Heart left ventricle (tissue), 13 donors: Measurements from ENCODE around the gene C1orf105.

ENCODE experiments used
- CTCF ChIP-seq, 12 donors: fragments of 200-600 bp; sonication (generic) in 4 of 12; IDR thresholded peaks; one replicate each; pipeline versions ENCODE4 v1.5.0 to v1.8.0; 2018 to 2022; ENCODE audit warnings: antibody characterized with exemption in 12 of 12, mild to moderate bottlenecking in 5 of 12
- POLR2A ChIP-seq, 2 donors: fragments of 450-650 bp; IDR thresholded peaks; one replicate each; pipeline ENCODE4 v1.6.1; 2017; ENCODE audit warnings: antibody characterized with exemption in 2 of 2, mild to moderate bottlenecking in 2 of 2, moderate library complexity in 2 of 2
- donor health status: ischemic (EF 13 %, LVEDD 7.1; RV severe dilation, severe dysfunction).
- donor health status: DM: no; HTN: yes; CAD: no.
- donor health status: DM: no; HTN: no; CAD: no.
- donor health status: ischemic (EF 25% LVEDD 6.9; RV normal size, moderate dysfunction).
- donor health status: ischemic (EF 25% LVEDD 5.7; RV mildly dilated, moderate dysfunction).
- donor health status: ischemic (EF 35%, LVEDD 5.7; RV mildly dilated, moderate dysfunction).
- donor health status: nonischemic (EF 11% LVEDD 7.7; RV severe dilation, severe dysfunction).
- donor health status: DM: yes; HTN: yes; CAD: no.
- donor health status: PGD.
- donor health status: ischemic (EF 29% LVEDD 5.4; RV normal size, mild dysfunction).
- donor health status: nonischemic (EF 23%, LVEDD 6.1; RV moderate dilation, normal function).

- TF ChIP-seq CTCF (IDR thresholded peaks at IDR 0.05) (no peak), POLR2A (IDR thresholded peaks at IDR 0.05) (no peak)
Observed at GRCh38 chr1:172397633-172398032, 22.9 kb upstream of the C1orf105 start.
